GM23248 (cell line): ENCODE data around the gene NSD2.

ENCODE experiments used
- EZH2 ChIP-seq: fragments of 200-600 bp; sonication (generic); IDR thresholded peaks from 2 replicates; pipeline ENCODE4 v1.6.1; 2018; ENCODE audit warnings: antibody characterized with exemption, mild to moderate bottlenecking; ENCODE audit not compliant: insufficient read depth, poor library complexity, severe bottlenecking
- EZH2phosphoT487 ChIP-seq: fragments of 200-600 bp; sonication (generic); IDR thresholded peaks from 2 replicates; pipeline ENCODE4 v1.6.1; 2018; ENCODE audit warnings: antibody characterized with exemption, moderate library complexity, mild to moderate bottlenecking, low read depth; ENCODE audit not compliant: insufficient read depth

DNA sequence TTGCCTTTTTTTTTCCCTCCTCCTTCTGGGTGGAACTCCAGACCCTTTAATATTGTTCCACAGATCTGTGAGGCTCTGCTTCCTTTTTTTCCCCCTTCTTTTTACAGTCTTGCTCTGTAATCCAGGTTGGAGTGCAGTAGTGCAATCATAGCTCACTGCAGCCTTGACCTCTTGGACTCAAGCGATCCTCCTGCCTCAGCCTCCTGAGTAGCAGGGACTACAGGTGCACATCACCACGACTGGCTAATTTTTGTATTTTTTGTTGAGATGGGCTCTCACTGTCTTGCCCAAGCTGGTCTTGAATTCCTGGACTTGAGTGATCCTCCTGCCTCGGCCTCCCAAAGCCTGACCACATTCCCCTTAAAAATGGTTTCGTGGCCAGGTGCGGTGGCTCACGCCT is 26.8 kb downstream of the NSD2 start:
- TF ChIP-seq EZH2 (no peak), EZH2phosphoT487 (no peak)
